Measurements from ENCODE around the gene OR2T2. TPM values are rescaled to one million over a fixed set of nuclear protein-coding genes. Genes with fewer than 3 reads are reported as not detected.

Gene OR2T2
- total RNA-seq, 1 experiment from 2014 or later: not detected

- H2BK120ac ChIP-seq (ENCODE audit: low read depth, low read length, poor library complexity, severe bottlenecking): no peak within 1 kb of the TSS
- Mint-ChIP-seq H3K27me3 (ENCODE audit: low read depth) (no peaks in the 10 kb centered on the region), H3K27ac (no peak within 1 kb of the TSS), H3K4me1 (no peaks in the 10 kb centered on the region), H3K9me3 (peaks cover 77 to 82% of the 10 kb centered on the region in 2 experiments), H3K4me3 (no peak within 1 kb of the TSS), H3K36me3 (ENCODE audit: insufficient read depth in 1 of 3, low read depth in 3 of 3) (peaks cover 2 to 28% (median 4%) of the 10 kb centered on the region in 3 experiments; a peak in 6 of 7 replicates)
- H3K23me2 ChIP-seq (ENCODE audit: insufficient read length, low read depth, low read length, poor library complexity, severe bottlenecking): no peaks in the 10 kb centered on the region
- no peaks in the 10 kb centered on the region for H3K79me2 ChIP-seq (ENCODE audit: insufficient read depth, low read length)
- H3K18ac ChIP-seq (ENCODE audit: insufficient read length, low read depth, low read length): no peak within 1 kb of the TSS
- no peak within 1 kb of the TSS for H2BK12ac ChIP-seq (ENCODE audit: insufficient read length, low read depth, low read length)
- H2AK5ac ChIP-seq (ENCODE audit: insufficient read length, low read length): no peak within 1 kb of the TSS
- no peak within 1 kb of the TSS for H3K27ac ChIP-seq (ENCODE audit: insufficient read length, low read depth, low read length)
- no peak within 1 kb of the TSS for H3K4ac ChIP-seq (ENCODE audit: low read depth, low read length)
- H2BK15ac ChIP-seq (ENCODE audit: low read depth, low read length): no peak within 1 kb of the TSS
- no peak within 1 kb of the TSS for H3K23ac ChIP-seq (ENCODE audit: insufficient read length, low read depth, low read length)
- H3K4me1 ChIP-seq (ENCODE audit: insufficient read depth, low read length): no peaks in the 10 kb centered on the region
- no peak within 1 kb of the TSS for H3K14ac ChIP-seq (ENCODE audit: insufficient read depth, low read length)
- no peak within 1 kb of the TSS for H3T11ph ChIP-seq (ENCODE audit: low read length)
- no peaks in the 10 kb centered on the region for H3K27me3 ChIP-seq (ENCODE audit: insufficient read depth, low read length)
- no CpG with 5 or more reads among the region's 3 CpGs for WGBS (ENCODE audit: extremely low coverage, insufficient read length, low lambda C conversion rate)
- H4K8ac ChIP-seq (replicated peaks; ENCODE audit: insufficient read length, low read depth, low read length): no peak within 1 kb of the TSS
- H4K5ac ChIP-seq (ENCODE audit: insufficient read length, low read depth, low read length): no peak within 1 kb of the TSS
- no peak within 1 kb of the TSS for H2BK20ac ChIP-seq (ENCODE audit: low read depth, low read length, poor library complexity, severe bottlenecking)
- no peak within 1 kb of the TSS for H3K56ac ChIP-seq (ENCODE audit: insufficient read length, low read depth, low read length)
- no peak within 1 kb of the TSS for H2BK5ac ChIP-seq (ENCODE audit: insufficient read length, low read length)
- no peak within 1 kb of the TSS for H3K9ac ChIP-seq (ENCODE audit: extremely low read depth, insufficient read length, low read length)
- no peaks in the 10 kb centered on the region for H4K20me1 ChIP-seq (ENCODE audit: control insufficient read depth, insufficient read depth, insufficient read length)
- no peak for TF ChIP-seq CTCF (conservative IDR thresholded peaks at IDR 0.05)
- H2AFZ ChIP-seq (ENCODE audit: low read length): no peak within 1 kb of the TSS
- peaks cover 92% of the 10 kb centered on the region for H3K9me3 ChIP-seq (ENCODE audit: control insufficient read depth, low read depth, low read length)
- H3K4me2 ChIP-seq (ENCODE audit: insufficient read depth, insufficient read length, low read length): no peak within 1 kb of the TSS
- H4K91ac ChIP-seq (ENCODE audit: insufficient read length, low read depth, low read length): no peak within 1 kb of the TSS
- no peak for DNase-seq
- no peaks in the 10 kb centered on the region for H3K79me1 ChIP-seq (ENCODE audit: insufficient read depth, low read depth, low read length, poor library complexity, severe bottlenecking)
These were observed 42.7 kb upstream of the OR2T2 start, which contains the start of gene OR2T1 for GRCh38 chr1:248402748-248403147. Gene OR2T1 (plus strand): TSS chr1:248403048. CDS start chr1:248406148, 3,100 bp downstream.

Data from H9 (cell line).